Mesodermal cell (in vitro differentiated cells): ENCODE results near the gene MINDY4.

Experiments used
- H3K27ac ChIP-seq: 2 replicates; pipeline ENCODE4 v1.7.0; 2013; ENCODE audit warnings: mild to moderate bottlenecking, low read depth, low read length, moderate library complexity; ENCODE audit not compliant: severe bottlenecking
- H3K36me3 ChIP-seq: 2 replicates; pipeline ENCODE4 v1.7.1; 2013; ENCODE audit warnings: mild to moderate bottlenecking, low read length, moderate library complexity; ENCODE audit not compliant: control insufficient read depth, insufficient read depth
- H3K4me1 ChIP-seq: one replicate; pipeline ENCODE4 v1.7.1; 2013; ENCODE audit warnings: mild to moderate bottlenecking, low read length; ENCODE audit not compliant: insufficient read depth, control insufficient read depth, poor library complexity, severe bottlenecking
- H3K4me3 ChIP-seq: 2 replicates; pipeline ENCODE4 v1.7.0; 2013; ENCODE audit warnings: low read length, control low read depth, mild to moderate bottlenecking; ENCODE audit not compliant: insufficient read depth, poor library complexity, severe bottlenecking; ENCODE audit errors: extremely low read depth
- H3K9me3 ChIP-seq: 2 replicates; pipeline ENCODE4 v1.7.1; 2013; ENCODE audit warnings: mild to moderate bottlenecking, low read length, moderate library complexity; ENCODE audit not compliant: control insufficient read depth
- WGBS, 2 experiments: methylation state at CpG; one replicate each; pipeline ENCODE4 v1.1.5; 2013; ENCODE audit warnings: missing lambda C conversion rate in 2 of 2; ENCODE audit not compliant: insufficient coverage in 2 of 2; 5-methylcytosine and 5-hydroxymethylcytosine counted together

The MINDY4 gene

DNA sequence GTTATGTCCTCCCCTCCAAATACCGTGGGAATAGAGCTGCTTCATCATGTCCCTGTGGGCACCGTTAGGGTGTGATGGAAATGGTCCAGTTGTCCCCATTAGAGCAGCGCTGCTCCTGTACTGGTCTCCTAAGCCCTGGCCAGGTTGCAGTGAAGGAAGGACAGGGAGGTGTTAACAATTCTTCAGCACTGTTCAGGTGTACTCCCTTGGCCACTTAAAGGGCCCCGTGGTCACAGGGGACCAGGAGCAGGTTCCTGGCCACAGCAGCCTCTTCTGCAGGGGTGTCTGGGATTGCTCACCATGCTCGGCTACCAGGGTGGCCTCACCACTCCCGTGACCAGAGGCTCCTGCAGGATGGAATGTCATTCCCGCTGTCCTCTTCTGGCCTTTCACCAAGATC lies 65.8 kb downstream of the MINDY4 start:
- H3K27ac ChIP-seq: no peak overlapping the region
- WGBS, 2 experiments: 90 to 97% methylated on average over 5 to 7 of the region's 7 CpGs
- H3K9me3 ChIP-seq: peaks cover 16% of the 10 kb centered on the region
- H3K4me1 ChIP-seq: no peaks in the 10 kb centered on the region
- no peak overlapping the region for H3K4me3 ChIP-seq
- H3K36me3 ChIP-seq: peaks cover 7% of the 10 kb centered on the region

DNA sequence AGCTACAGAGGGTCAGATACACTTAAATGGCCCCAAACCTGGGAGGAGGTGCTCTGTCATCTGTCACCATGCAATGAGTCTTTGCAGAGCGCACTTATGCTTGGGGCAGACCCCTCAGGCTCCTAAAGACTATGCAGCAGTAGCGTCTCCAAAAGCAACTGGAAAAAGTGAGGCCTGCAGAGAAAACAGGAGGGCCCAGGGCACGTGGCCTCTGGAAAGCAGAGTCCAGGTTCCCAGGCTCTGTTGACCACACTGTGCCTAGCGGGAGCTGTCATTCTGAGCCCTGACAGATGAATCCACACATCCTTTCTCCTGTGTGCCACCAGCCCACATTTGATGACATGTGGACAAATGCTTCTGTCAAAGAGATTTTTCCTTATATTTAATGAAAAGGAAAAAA lies 66.4 kb downstream of the MINDY4 start:
- H3K4me1 ChIP-seq: no peaks in the 10 kb centered on the region
- WGBS, 2 experiments: 79 to 92% methylated on average over 4 of the region's 4 CpGs
- H3K4me3 ChIP-seq: no peak overlapping the region
- no peak overlapping the region for H3K27ac ChIP-seq
- peaks cover 7% of the 10 kb centered on the region for H3K36me3 ChIP-seq
- H3K9me3 ChIP-seq: peaks cover 16% of the 10 kb centered on the region

DNA sequence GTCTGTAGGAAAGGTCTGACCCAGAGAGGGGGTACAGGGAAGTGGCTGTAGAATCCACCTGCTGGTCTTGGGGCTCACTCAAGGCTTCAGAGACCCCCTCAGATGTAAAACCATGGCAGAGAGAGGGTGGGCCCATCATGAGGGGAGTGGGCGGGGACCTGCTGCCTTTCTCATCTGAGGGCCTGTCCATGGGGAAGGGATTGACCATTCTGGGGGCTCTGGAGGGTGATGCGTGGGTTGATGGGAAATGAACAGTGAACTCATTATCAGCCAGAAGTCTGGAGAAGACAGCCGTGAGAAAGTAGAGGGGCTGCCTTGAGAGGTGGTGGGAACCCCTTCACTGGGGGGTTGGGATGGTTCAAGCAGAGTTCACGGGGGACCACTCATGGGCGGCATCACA lies 66.8 kb downstream of the MINDY4 start:
- Histone ChIP-seq H3K4me3 (no peak overlapping the region), H3K27ac (no peak overlapping the region), H3K4me1 (no peaks in the 10 kb centered on the region), H3K9me3 (peaks cover 16% of the 10 kb centered on the region), H3K36me3 (peaks cover 7% of the 10 kb centered on the region)
- WGBS, 2 experiments: 98% methylated on average over 4 to 5 of the region's 5 CpGs

DNA sequence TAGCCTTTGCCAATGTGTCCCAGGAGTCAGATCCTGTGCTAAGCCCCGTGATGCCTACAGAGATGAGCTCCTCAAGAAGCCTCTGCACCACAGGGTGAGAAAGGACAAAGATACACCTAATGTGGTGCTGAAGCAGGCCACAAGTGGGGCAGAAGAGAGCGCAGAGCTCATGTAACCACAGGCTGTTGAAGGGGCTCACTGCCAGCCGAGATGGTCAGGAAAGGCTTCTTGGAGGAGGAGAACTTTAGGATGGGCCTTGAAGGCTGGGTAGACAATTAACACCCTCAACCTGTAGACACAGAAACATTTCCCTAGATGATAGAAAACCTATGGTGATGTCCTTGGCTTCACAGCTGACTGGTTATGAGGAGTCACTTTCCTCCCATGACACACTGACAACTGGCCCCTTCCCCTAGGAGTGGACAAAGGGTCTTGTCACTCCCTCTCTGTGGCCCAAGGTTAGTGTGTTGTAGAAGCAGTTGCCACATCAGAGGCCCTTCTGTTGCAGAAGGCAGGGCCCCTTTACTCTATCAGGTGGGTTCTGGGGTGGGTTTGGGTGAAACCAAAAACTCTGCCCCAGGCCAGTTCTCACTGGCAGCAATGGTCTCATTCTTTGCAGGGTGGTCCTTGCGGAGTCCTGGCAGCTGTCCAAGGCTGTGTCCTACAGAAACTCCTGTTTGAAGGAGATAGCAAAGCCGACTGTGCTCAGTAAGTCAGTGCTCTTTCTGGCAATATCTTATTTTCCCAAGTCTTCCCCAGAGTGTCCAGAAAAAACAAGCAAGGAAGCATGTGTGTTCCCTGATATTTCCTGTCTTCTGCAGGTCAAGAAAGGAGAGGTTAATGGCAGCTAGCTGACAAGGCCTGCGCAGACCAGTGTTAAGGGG lies 69.2 kb downstream of the MINDY4 start:
- H3K9me3 ChIP-seq: no peaks in the 10 kb centered on the region
- no peak overlapping the region for H3K4me3 ChIP-seq
- H3K36me3 ChIP-seq: peaks cover 7% of the 10 kb centered on the region
- WGBS, 2 experiments: 94 to 95% methylated on average over 5 to 6 of the region's 6 CpGs
- H3K4me1 ChIP-seq: peaks cover 2% of the 10 kb centered on the region
- H3K27ac ChIP-seq: no peak overlapping the region

- Histone ChIP-seq H3K4me1 (peaks cover 8% of the 10 kb centered on the region), H3K4me3 (no peak overlapping the region), H3K36me3 (peaks cover 7% of the 10 kb centered on the region), H3K27ac (no peak overlapping the region), H3K9me3 (no peaks in the 10 kb centered on the region)
- 100% methylated on average over 1 to 12 of the region's 19 CpGs for WGBS, 2 experiments
Measured at GRCh38 chr7:30841025-30841735, 70.0 kb downstream of the MINDY4 start.

- Histone ChIP-seq H3K4me1 (peaks cover 13% of the 10 kb centered on the region), H3K36me3 (peaks cover 7% of the 10 kb centered on the region), H3K27ac (no peak overlapping the region), H3K4me3 (no peak overlapping the region), H3K9me3 (no peaks in the 10 kb centered on the region)
- 92 to 97% methylated on average over 6 of the region's 7 CpGs for WGBS, 2 experiments
Measured at GRCh38 chr7:30841801-30842541, 70.8 kb downstream of the MINDY4 start.

DNA sequence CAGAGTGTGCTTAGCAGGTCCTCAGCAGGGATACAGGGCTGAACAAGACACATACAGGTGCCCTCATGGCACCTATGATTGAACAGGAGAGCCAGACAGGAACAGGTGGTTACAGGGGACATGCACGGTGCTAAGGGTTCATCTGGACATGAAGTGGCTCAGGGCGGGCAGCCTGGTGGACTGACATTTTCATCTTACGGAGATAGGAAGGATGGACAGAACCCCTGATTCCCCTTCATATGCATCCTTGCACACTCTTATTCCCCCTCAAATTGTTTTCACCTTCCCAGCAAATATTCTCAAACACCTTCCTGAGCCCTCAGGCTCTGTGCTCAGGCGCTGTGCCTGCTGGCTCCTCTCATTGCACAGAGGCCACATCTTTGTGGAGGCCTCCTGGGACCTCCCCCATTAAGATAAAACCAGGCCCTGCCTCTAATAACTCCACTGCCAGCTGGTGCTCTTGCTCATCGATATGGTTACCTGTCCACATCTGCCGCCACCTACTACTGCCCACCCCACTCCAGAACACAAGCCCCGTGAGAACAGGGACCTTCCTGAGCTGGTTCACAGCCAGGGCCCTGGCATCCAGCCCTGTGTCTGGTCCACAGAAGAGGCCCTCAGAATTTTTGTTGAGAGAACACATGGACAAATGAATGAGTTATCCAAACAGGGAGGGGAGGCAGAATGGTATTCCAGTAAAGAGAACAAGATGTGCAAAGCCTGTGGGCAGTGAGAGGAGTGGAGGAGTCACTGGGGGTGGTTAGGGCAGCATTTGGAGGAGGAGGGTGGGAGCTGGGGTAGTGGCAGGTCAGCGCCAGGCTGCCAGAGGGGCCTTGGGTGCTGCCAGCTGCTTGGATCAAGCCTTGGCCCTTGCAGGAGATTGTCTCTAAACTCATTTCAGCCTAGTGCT lies 71.6 kb downstream of the MINDY4 start:
- Histone ChIP-seq H3K27ac (no peak overlapping the region), H3K4me1 (peaks cover 13% of the 10 kb centered on the region), H3K9me3 (no peaks in the 10 kb centered on the region), H3K4me3 (no peak overlapping the region), H3K36me3 (peaks cover 7% of the 10 kb centered on the region)
- 93% methylated on average over 7 to 8 of the region's 8 CpGs for WGBS, 2 experiments

DNA sequence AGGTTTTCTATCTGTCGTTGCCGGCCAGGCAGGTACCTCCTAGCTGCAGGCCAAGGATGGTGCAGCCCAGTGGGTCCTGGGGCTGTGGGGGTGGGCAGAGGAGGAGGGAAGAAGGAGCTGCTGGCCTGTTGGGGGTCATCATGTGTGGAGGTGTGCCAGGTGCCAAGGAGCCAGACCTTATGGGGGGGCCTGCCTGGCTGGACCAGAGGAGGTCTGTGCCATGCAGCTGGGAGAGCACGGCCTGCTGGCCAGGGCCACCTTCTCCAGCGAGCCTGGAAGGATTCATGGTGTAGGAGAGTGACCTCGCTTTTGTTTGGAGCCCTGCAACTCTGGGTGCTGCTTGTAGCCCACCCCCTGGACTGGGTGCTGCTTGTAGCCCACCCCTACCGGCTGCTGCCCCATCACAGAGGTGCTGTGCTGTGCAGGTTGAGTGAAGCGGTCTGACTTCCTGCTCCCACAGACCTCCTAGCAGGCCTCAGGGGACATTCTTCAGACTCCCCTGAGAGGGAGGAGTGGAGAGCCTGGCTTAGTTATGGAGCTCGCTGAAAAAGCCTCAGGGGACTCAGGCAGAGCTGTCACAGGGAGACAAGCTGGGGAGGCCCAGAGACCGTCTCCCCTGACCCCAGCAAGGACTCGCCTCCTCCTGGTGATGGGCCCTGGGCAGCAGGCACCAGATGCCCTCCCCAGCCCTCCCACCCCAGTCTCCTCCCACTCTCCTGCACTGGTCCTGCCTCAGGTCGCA lies 72.7 kb downstream of the MINDY4 start:
- WGBS, 2 experiments: 98 to 100% methylated on average over 5 to 8 of the region's 11 CpGs
- no peak overlapping the region for H3K27ac ChIP-seq

GRCh38 chr7:30844483-30844874 lies 73.3 kb downstream of the MINDY4 start:
- Histone ChIP-seq H3K27ac (no peak overlapping the region), H3K4me1 (peaks cover 13% of the 10 kb centered on the region), H3K36me3 (peaks cover 7% of the 10 kb centered on the region), H3K4me3 (no peak overlapping the region), H3K9me3 (no peaks in the 10 kb centered on the region)
- WGBS, 2 experiments: 94 to 95% methylated on average over 3 to 4 of the region's 4 CpGs

More for the DNA sequence above, 72.7 kb downstream of the MINDY4 start:
- Histone ChIP-seq H3K4me1 (peaks cover 13% of the 10 kb centered on the region), H3K9me3 (no peaks in the 10 kb centered on the region), H3K4me3 (no peak overlapping the region), H3K36me3 (peaks cover 7% of the 10 kb centered on the region)
